HEK293T (cell line): ENCODE results near the gene FXN.

Experiments
- BHLHE40 ChIP-seq: fragments of 450-650 bp; IDR thresholded peaks from 2 replicates; pipeline ENCODE4 v1.6.1; 2016; ENCODE audit warnings: mild to moderate bottlenecking, moderate library complexity, borderline replicate concordance
- ELF4 ChIP-seq: fragments of 450-650 bp; IDR thresholded peaks from 2 replicates; pipeline ENCODE4 v1.6.1; 2017; ENCODE audit warnings: antibody characterized with exemption
- FOXK2 ChIP-seq: fragments of 450-650 bp; IDR thresholded peaks from 2 replicates; pipeline ENCODE4 v1.6.1; 2016; ENCODE audit warnings: mild to moderate bottlenecking
- L3MBTL2 ChIP-seq: fragments of 450-650 bp; conservative IDR thresholded peaks from 2 replicates; pipeline ENCODE4 v1.6.1; 2016; ENCODE audit warnings: mild to moderate bottlenecking

DNA sequence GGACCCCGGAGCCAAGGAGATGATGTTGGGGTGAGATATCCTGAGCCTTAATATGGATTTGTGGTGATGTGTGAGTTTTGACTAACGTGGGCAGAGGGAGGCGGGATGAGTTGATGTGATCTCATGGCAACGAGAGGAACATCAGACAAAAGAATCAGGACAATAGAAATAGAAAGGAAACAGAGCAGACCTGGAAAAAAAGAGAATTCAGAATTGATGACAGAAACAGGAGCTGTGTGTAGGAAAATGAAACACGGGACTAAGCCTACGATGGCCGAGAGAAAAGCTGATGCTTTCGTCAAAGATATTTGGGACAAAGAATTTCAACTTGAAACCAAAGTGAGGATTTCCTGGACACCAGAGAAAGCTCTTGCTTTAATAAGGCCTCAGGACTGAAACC is 32.5 kb upstream of the FXN start:
- TF ChIP-seq BHLHE40: no peak
- TF ChIP-seq ELF4: no peak
- no peak for TF ChIP-seq L3MBTL2
- TF ChIP-seq FOXK2: no peak
